Esophagus squamous epithelium (tissue), 5 donors: Measurements from ENCODE around the gene MYH7. TPM values are rescaled to one million over a fixed set of nuclear protein-coding genes. Genes with fewer than 3 reads are reported as not detected.
"Not testable (repeated sequence)": the region's sequence is repeated elsewhere in the genome, so short reads cannot be mapped to it uniquely, and the experiment has no call there.

Source experiments
- DNase-seq: peaks from one replicate; lab custom pipeline; 2025; lab: John Stamatoyannopoulos, UW
- H3K27ac ChIP-seq, 4 donors: fragments of 200-600 bp; sonication (generic); one replicate each; pipeline ENCODE4 v1.5.1; 2016 to 2019; ENCODE audit warnings: mild to moderate bottlenecking in 1 of 4
- H3K27me3 ChIP-seq, 4 donors: fragments of 200-600 bp; sonication (generic); 1 replicate in 3 of 4; 2 replicates in 1 of 4; pipeline versions ENCODE4 v1.5.1 to v1.6.0; 2017 to 2021; ENCODE audit warnings: antibody characterized with exemption in 1 of 4
- H3K36me3 ChIP-seq, 3 donors: fragments of 200-600 bp; sonication (generic); one replicate each; pipeline ENCODE4 v1.5.1; 2016 to 2019
- H3K4me1 ChIP-seq, 3 donors: fragments of 200-600 bp; sonication (generic); one replicate each; pipeline ENCODE4 v1.5.1; 2017 to 2019
- H3K4me3 ChIP-seq, 4 donors: fragments of 200-600 bp; sonication (generic); 1 replicate in 3 of 4; 2 replicates in 1 of 4; pipeline ENCODE4 v1.5.1; 2016 to 2019; ENCODE audit warnings: mild to moderate bottlenecking in 2 of 4, moderate library complexity in 1 of 4
- H3K9me3 ChIP-seq, 3 donors: fragments of 200-600 bp; sonication (generic); one replicate each; pipeline ENCODE4 v1.5.1; 2016 to 2019
- POLR2A ChIP-seq, 4 donors: fragments of 450-650 bp; IDR thresholded peaks; one replicate each; pipeline ENCODE4 v1.6.1; 2017; ENCODE audit warnings: antibody characterized with exemption in 4 of 4, mild to moderate bottlenecking in 4 of 4, moderate library complexity in 3 of 4
- WGBS, 2 donors: methylation state at CpG; one replicate each; pipeline ENCODE4 v1.1.5; 2018; 5-methylcytosine and 5-hydroxymethylcytosine counted together
- intact Hi-C: fragments of 100-400 bp; cut with DNase I; formaldehyde crosslinking; loops from one replicate; pipeline ENCODE4 v1.15.0; 2022
- total RNA-seq, 4 donors: library from RNA; depleted of rRNA; stranded (reverse); fragments of >200 nt; gene quantifications; one replicate each; pipeline ENCODE4 v1.1.0, GENCODE V29; 2016
- TF ChIP-seq, protein P1 (sequence below), 6 experiments: fragments of 450-650 bp in 4 of 6; fragments of 200-600 bp in 2 of 6; sonication (generic) in 2 of 6; IDR thresholded peaks; one replicate each; pipeline ENCODE4 v1.5.1; 2016 to 2019; ENCODE audit warnings: antibody characterized with exemption in 6 of 6, mild to moderate bottlenecking in 4 of 6, moderate library complexity in 4 of 6
- donor health status: DM: yes; HTN: yes; CAD: no.

The MYH7 gene
- total RNA-seq, 4 donors from 2014 or later: not detected

DNA sequence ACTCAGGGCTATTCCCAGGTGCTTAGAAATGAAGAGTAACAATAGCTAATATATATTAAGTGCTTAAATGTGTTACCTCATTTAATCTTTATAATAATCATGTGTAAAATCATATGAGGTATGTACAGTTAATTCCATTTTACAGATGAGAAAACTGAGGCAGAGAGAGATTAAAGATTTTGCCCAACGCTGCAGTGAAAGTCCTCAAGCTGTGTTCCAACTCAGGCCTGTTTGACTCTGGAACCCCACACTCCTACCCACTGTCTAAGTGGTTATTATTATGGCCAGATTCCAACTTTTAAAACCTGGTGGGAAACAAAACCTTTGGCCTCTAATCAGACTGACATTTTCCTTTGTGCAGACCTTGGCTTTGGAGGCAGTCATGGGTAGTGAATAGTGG is 48.5 kb downstream of the MYH7 start:
- no peaks in the 10 kb centered on the region for H3K36me3 ChIP-seq
- no peak overlapping the region for H3K27ac ChIP-seq
- DNase-seq: no peak
- peaks cover 0 to 20% (median 0%) of the 10 kb centered on the region in 4 donors for H3K27me3 ChIP-seq
- no peaks in the 10 kb centered on the region for H3K4me1 ChIP-seq
- no peak overlapping the region for H3K4me3 ChIP-seq
- WGBS, 2 donors: 82 to 86% methylated on average over 1 of the region's 1 CpG
- TF ChIP-seq, protein P1, sequence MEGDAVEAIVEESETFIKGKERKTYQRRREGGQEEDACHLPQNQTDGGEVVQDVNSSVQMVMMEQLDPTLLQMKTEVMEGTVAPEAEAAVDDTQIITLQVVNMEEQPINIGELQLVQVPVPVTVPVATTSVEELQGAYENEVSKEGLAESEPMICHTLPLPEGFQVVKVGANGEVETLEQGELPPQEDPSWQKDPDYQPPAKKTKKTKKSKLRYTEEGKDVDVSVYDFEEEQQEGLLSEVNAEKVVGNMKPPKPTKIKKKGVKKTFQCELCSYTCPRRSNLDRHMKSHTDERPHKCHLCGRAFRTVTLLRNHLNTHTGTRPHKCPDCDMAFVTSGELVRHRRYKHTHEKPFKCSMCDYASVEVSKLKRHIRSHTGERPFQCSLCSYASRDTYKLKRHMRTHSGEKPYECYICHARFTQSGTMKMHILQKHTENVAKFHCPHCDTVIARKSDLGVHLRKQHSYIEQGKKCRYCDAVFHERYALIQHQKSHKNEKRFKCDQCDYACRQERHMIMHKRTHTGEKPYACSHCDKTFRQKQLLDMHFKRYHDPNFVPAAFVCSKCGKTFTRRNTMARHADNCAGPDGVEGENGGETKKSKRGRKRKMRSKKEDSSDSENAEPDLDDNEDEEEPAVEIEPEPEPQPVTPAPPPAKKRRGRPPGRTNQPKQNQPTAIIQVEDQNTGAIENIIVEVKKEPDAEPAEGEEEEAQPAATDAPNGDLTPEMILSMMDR (IDR thresholded peaks at IDR 0.05): no peak
- TF ChIP-seq POLR2A (IDR thresholded peaks at IDR 0.05): no peak
- intact Hi-C loops: no loop called here
- no peaks in the 10 kb centered on the region for H3K9me3 ChIP-seq

DNA sequence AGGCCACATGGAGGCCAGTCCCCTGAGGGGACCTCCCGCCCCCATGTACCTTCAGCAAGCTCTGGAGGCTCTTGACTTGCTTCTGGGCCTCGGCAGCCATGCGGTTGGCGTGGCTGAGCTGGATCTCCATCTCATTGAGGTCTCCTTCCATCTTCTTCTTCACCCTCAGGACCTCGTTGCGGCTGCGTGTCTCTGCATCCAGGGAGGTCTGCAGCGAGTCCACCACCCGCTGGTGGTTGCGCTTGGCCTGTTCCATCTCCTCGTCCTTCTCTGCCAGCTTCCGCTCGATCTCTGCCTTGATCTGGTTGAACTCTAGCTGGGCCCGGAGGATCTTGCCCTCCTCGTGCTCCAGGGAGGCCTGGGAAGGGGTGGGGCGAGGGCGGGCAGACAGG is 49.2 kb downstream of the MYH7 start:
- H3K9me3 ChIP-seq, DNase-seq, H3K27ac ChIP-seq, H3K4me1 ChIP-seq, H3K36me3 ChIP-seq, intact Hi-C loops, H3K4me3 ChIP-seq: not testable (repeated sequence)
- 86 to 93% methylated on average over 3 to 12 of the region's 17 CpGs for WGBS, 2 donors
- H3K27me3 ChIP-seq: peaks cover 0 to 26% (median 0%) of the 10 kb centered on the region in 4 donors

DNA sequence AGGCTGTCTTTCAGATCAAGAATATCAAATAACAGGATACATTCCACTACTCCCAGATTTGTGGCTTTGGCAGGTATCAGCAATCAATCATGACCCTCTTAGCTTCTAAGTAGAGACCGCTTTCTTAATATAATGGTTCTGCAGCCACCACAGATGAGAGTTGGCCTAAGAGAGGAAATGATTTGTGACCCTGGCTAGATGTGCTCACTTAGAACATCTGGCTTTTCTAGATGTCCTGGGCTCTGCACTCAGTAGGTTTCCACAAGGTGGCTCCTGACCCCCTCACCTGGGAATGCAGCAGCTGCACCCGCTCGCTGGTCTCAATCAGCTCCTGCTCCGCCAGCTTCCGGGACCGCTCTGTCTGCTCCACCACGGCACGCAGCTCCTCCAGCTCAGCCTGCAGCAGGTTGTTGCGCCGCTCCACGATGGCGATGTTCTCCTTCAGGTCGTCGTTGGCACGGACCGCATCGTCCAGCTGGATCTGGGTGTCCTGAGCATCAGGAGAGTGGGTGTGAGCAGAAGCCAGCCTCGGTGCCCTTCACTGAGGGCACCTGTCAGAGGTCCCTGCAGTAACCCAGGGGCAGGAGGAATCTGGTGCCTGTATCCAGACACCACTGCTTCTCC is 49.7 kb downstream of the MYH7 start:
- H3K9me3 ChIP-seq: no peaks in the 10 kb centered on the region
- 80 to 81% methylated on average over 2 to 8 of the region's 18 CpGs for WGBS, 2 donors
- TF ChIP-seq, protein P1 (IDR thresholded peaks at IDR 0.05): no peak
- no peak for TF ChIP-seq POLR2A (IDR thresholded peaks at IDR 0.05)
- H3K4me1 ChIP-seq: no peaks in the 10 kb centered on the region
- intact Hi-C loops: no loop called here
- H3K27ac ChIP-seq: no peak overlapping the region
- H3K27me3 ChIP-seq: peaks cover 0 to 27% (median 0%) of the 10 kb centered on the region in 4 donors
- no peak overlapping the region for H3K4me3 ChIP-seq
- H3K36me3 ChIP-seq: no peaks in the 10 kb centered on the region
- no peak for DNase-seq

DNA sequence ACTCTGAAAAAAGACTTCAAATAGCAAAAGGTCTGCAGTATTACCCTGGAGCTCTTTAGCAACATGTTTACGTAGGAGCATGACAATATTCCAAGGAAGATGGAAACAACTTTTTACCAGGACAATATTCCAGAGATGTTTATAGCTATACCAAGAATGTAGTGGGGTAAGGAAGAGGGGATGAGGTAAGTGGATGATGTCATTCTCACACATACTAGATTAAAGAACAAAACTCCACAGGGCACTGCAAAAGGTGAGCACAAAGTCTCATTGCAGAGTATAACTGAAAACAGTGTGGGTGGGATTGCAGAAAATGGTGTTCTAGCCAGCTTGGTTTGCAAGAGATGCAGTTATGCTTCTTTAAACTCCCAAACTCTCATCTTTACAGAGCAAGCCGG is 50.2 kb downstream of the MYH7 start:
- H3K27ac ChIP-seq: no peak overlapping the region
- WGBS, 2 donors: 76 to 82% methylated on average over 2 of the region's 2 CpGs
- peaks cover 0 to 2% (median 0%) of the 10 kb centered on the region in 3 donors for H3K4me1 ChIP-seq
- H3K27me3 ChIP-seq: peaks cover 0 to 30% (median 0%) of the 10 kb centered on the region in 4 donors
- no peak for TF ChIP-seq POLR2A (IDR thresholded peaks at IDR 0.05)
- TF ChIP-seq, protein P1 (IDR thresholded peaks at IDR 0.05): no peak
- no peak overlapping the region for H3K4me3 ChIP-seq
- no peak for DNase-seq
- H3K9me3 ChIP-seq: no peaks in the 10 kb centered on the region
- intact Hi-C loops: no loop called here
- H3K36me3 ChIP-seq: no peaks in the 10 kb centered on the region

DNA sequence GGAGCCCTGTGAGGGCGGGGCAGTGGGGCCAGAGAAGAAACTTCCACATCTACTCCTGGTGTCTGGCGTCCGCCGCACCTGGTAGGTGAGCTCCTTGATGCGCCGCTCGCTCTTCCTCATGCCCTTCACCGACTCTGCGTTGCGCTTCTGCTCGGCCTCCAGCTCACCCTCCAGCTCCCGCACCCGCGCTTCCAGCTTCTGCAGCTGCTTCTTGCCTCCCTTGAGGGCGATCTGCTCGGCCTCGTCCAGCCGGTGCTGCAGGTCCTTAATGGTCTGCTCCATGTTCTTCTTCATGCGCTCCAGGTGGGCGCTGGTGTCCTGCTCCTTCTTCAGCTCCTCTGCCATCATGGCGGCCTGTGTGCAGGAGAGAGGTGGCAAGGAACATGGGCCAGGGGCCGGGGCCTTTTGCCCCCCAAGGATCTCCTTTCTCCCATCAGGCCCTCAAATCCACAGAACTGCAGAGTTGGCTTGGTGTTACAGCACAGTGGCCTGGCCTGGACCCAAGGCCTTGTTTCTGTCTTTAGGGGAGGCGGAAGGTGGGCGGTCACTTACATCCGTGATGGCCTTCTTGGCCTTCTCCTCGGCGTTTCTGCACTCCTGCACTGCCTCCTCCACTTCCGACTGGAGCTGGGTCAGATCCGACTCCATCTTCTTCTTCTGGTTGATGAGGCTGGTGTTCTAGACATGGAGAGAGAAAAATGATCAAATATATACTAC is 50.9 kb downstream of the MYH7 start:
- Histone ChIP-seq H3K4me3 (no peak overlapping the region), H3K4me1 (peaks cover 0 to 9% (median 0%) of the 10 kb centered on the region in 3 donors), H3K36me3 (no peaks in the 10 kb centered on the region), H3K9me3 (no peaks in the 10 kb centered on the region), H3K27ac (no peak overlapping the region), H3K27me3 (peaks cover 0 to 37% (median 0%) of the 10 kb centered on the region in 4 donors)
- no peak for DNase-seq
- 79 to 83% methylated on average over 25 to 26 of the region's 29 CpGs for WGBS, 2 donors
- TF ChIP-seq POLR2A (IDR thresholded peaks at IDR 0.05): no peak
- TF ChIP-seq, protein P1 (IDR thresholded peaks at IDR 0.05): no peak
- intact Hi-C loops: no loop called here
